Erythroblast (primary cell): ENCODE results near the gene CLEC1A.

ENCODE experiments used
- GATA1 ChIP-seq: IDR thresholded peaks from 2 replicates; pipeline ENCODE4 v1.6.1; 2011; ENCODE audit warnings: low read depth, mild to moderate bottlenecking, control low read depth, low read length, moderate library complexity
- POLR2A ChIP-seq: IDR thresholded peaks from 2 replicates; pipeline ENCODE4 v1.6.1; 2011; ENCODE audit warnings: mild to moderate bottlenecking, low read length

DNA sequence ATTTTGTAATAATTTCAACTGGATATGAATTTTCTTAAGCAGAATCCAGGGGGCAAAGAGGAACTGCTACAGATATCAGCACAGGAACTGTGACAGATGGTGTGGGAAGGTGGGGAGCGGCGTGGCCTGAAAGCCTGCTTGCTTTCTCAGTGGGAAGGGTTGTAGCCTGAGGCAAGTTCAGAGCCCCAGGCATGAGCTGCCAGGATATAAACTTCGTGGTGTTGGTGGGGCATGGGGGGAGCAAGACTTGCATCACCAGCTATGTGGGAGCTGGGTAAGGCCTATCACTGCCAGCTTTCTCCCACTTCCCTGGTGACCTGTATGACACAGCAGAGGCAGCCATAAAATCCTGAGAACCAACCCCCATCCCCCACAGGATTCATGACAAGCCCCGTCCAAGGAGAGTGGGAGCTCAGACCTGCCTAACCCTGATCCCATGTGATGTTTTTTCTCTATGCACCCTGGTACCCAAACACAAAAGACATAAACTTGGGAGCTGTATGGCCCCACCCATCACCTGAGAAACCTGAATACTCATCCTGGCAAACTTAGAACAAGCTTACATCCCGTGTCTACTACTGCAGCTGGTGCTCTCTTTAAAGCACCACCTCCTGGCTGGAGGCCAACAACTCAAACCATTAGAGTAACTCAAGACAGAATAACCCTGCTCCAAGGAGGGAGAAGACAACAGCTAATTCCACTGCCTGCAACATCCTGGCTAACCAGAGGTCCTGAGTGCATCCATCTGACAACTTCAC, 16.5 kb downstream of the CLEC1A start:
- no peak for TF ChIP-seq POLR2A
- no peak for TF ChIP-seq GATA1
